HG03432 (cell line): ENCODE data around the gene MAP4K3.
"Not testable (repeated sequence)": the region's sequence is repeated elsewhere in the genome, so short reads cannot be mapped to it uniquely, and the experiment has no call there.

Source experiments
- ATAC-seq: cut with Tn5 transposase; IDR thresholded peaks from one replicate; pipeline ENCODE4 v1.9.1; 2021; ENCODE audit warnings: mild to moderate bottlenecking, moderate library complexity; ENCODE audit not compliant: unreplicated experiment

The MAP4K3 gene

GRCh38 chr2:39378968-39379367, 58.1 kb downstream of the MAP4K3 start:
- no peak for ATAC-seq

- peak; percentile 91 for ATAC-seq
These were observed 59.7 kb downstream of the MAP4K3 start for GRCh38 chr2:39377226-39377939.

- ATAC-seq: no peak
These were observed 61.2 kb downstream of the MAP4K3 start for GRCh38 chr2:39375917-39376316.

GRCh38 chr2:39373181-39373802, 63.8 kb downstream of the MAP4K3 start:
- no peak for ATAC-seq

- ATAC-seq: no peak
These were observed 67.0 kb downstream of the MAP4K3 start for GRCh38 chr2:39370101-39370500.

GRCh38 chr2:39368846-39369245, 68.2 kb downstream of the MAP4K3 start:
- ATAC-seq: no peak

GRCh38 chr2:39368376-39368775, 68.7 kb downstream of the MAP4K3 start:
- ATAC-seq: no peak

- no peak for ATAC-seq
These were observed 74.5 kb downstream of the MAP4K3 start for GRCh38 chr2:39362595-39362994.

GRCh38 chr2:39361511-39361910, 75.6 kb downstream of the MAP4K3 start:
- ATAC-seq: no peak

- not testable (repeated sequence) for ATAC-seq
These were observed 76.7 kb downstream of the MAP4K3 start for GRCh38 chr2:39360342-39360741.

- ATAC-seq: no peak
These were observed 77.5 kb downstream of the MAP4K3 start for GRCh38 chr2:39359453-39360038.

GRCh38 chr2:39356922-39357639, 80.0 kb downstream of the MAP4K3 start:
- no peak for ATAC-seq

- no peak for ATAC-seq
These were observed 86.4 kb downstream of the MAP4K3 start for GRCh38 chr2:39350658-39351057.

GRCh38 chr2:39338502-39338901, 98.6 kb downstream of the MAP4K3 start:
- ATAC-seq: no peak

GRCh38 chr2:39335930-39336329, 101.2 kb downstream of the MAP4K3 start:
- no peak for ATAC-seq

GRCh38 chr2:39334978-39335377, 102.1 kb downstream of the MAP4K3 start:
- no peak for ATAC-seq

- ATAC-seq: no peak
These were observed 102.6 kb downstream of the MAP4K3 start for GRCh38 chr2:39334529-39334928.

- ATAC-seq: no peak
These were observed 110.4 kb downstream of the MAP4K3 start for GRCh38 chr2:39326644-39327043.

- no peak for ATAC-seq
These were observed 111.1 kb downstream of the MAP4K3 start for GRCh38 chr2:39325966-39326365.

- not testable (repeated sequence) for ATAC-seq
These were observed 115.7 kb downstream of the MAP4K3 start for GRCh38 chr2:39321056-39322035.
